Pancreas (tissue), 10 donors: Measurements from ENCODE around the gene HAO2. TPM values are rescaled to one million over a fixed set of nuclear protein-coding genes. Genes with fewer than 3 reads are reported as not detected.

ENCODE experiments used
- ATAC-seq, 4 donors: fragments of 200-7000 bp; cut with Tn5 transposase; one replicate each; pipeline versions ENCODE4 v1.8.0 to v1.9.1; 2020; ENCODE audit warnings: mild to moderate bottlenecking in 4 of 4, moderate library complexity in 4 of 4
- DNase-seq, 6 donors: peaks; one replicate each; pipeline ENCODE4 v3.0.0-alpha.2; 2020
- FAIRE-seq: peaks from 2 replicates; lab custom pipeline; 2012; peaks lifted over from hg19 to GRCh38; lab: Jason Lieb, UNC
- H3K27ac ChIP-seq, 4 donors: fragments of 200-600 bp; sonication (generic); 1 replicate in 3 of 4; 2 replicates in 1 of 4; pipeline versions ENCODE4 v1.5.0 to v1.8.0; 2020
- H3K27me3 ChIP-seq, 4 donors: fragments of 200-600 bp; one replicate each; pipeline ENCODE4 v1.8.0; 2021
- H3K36me3 ChIP-seq, 3 donors: fragments of 200-600 bp; sonication (generic) in 1 of 3; one replicate each; pipeline versions ENCODE4 v1.5.0 to v1.8.0; 2020 to 2021
- H3K4me1 ChIP-seq, 3 donors: fragments of 200-600 bp; one replicate each; pipeline ENCODE4 v1.8.0; 2021
- H3K4me3 ChIP-seq, 4 donors: fragments of 200-600 bp; sonication (generic) in 2 of 4; one replicate each; pipeline versions ENCODE4 v1.5.0 to v1.8.0; 2020 to 2021
- H3K9me3 ChIP-seq, 4 donors: fragments of 200-600 bp; one replicate each; pipeline ENCODE4 v1.8.0; 2021
- whole genome bisulfite sequencing, 2 donors: extraction: QIAGEN DNeasy Blood & Tissue Kit; methylation state at CpG; one replicate each; pipeline ENCODE4 v1.1.7; 2013; 5-methylcytosine and 5-hydroxymethylcytosine counted together
- intact Hi-C, 3 donors: fragments of 100-400 bp; cut with DNase I; formaldehyde crosslinking; loops; one replicate each; pipeline versions ENCODE4 v1.11.1 to v1.14.2; 2022
- polyA plus RNA-seq, 2 donors: library from polyadenylated mRNA; stranded (reverse); fragments of 200-250 nt; gene quantifications; one replicate each; pipeline ENCODE4 v1.2.3, GENCODE V29; 2013
- total RNA-seq, 6 donors: library from RNA; stranded (reverse); fragmentation: NEBNext Ultra II Directional in 4 of 6; extraction: Animal tissue kit (Norgen Biotek cat#: 25700) in 4 of 6; gene quantifications; one replicate each; pipeline versions ENCODE4 v1.2.1 to v1.2.4, GENCODE V29; 2021 to 2023
- TF ChIP-seq, protein P1 (sequence below), 4 donors: fragments of 200-600 bp; sonication (generic) in 3 of 4; IDR thresholded peaks; one replicate each; pipeline versions ENCODE4 v1.5.0 to v1.8.0; 2021; ENCODE audit warnings: antibody characterized with exemption in 4 of 4
- donor health status: healthy with polysubstance abuse.
- donor health status: DM: no; HTN: no; CAD: no; lungs with moderate emphysema.
- donor health status: DM: no; HTN: no; CAD: no.
- donor health status: control.
- donor health status: control.
- donor health status: Bipolar disorder and iron deficiency.
- donor health status: DM: yes; HTN: yes; CAD: no.
- donor health status: DM: no; HTN: no; CAD: no.
- donor health status: DM: no; HTN: no; CAD: no.
- donor health status: DM: yes; HTN: yes; CAD: no.

Gene HAO2
- total and polyA plus RNA-seq, 8 donors = not detected

DNA sequence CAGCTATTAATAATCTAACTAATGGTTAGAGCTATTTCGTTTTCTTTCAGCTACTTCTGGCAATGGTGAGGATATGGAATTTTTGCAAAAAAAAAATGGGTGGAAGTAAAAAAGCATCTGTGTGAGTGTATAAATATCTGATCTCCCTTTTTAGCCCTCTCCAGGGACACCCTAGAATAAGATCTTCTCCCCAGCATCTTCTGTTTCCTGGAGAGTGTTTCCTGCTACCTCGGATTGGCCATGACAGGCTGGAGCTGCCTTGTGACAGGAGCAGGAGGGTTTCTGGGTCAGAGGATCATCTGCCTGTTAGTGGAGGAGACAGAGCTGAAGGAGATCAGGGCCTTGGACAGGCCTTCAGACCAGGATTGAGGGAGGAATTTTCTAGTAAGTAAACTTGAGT lies 70.2 kb downstream of the HAO2 start:
- Histone ChIP-seq H3K9me3 (no peaks in the 10 kb centered on the region), H3K27me3 (no peaks in the 10 kb centered on the region), H3K4me3 (no peak overlapping the region), H3K36me3 (no peaks in the 10 kb centered on the region), H3K27ac (no peak overlapping the region), H3K4me1 (no peaks in the 10 kb centered on the region)
- TF ChIP-seq, protein P1, sequence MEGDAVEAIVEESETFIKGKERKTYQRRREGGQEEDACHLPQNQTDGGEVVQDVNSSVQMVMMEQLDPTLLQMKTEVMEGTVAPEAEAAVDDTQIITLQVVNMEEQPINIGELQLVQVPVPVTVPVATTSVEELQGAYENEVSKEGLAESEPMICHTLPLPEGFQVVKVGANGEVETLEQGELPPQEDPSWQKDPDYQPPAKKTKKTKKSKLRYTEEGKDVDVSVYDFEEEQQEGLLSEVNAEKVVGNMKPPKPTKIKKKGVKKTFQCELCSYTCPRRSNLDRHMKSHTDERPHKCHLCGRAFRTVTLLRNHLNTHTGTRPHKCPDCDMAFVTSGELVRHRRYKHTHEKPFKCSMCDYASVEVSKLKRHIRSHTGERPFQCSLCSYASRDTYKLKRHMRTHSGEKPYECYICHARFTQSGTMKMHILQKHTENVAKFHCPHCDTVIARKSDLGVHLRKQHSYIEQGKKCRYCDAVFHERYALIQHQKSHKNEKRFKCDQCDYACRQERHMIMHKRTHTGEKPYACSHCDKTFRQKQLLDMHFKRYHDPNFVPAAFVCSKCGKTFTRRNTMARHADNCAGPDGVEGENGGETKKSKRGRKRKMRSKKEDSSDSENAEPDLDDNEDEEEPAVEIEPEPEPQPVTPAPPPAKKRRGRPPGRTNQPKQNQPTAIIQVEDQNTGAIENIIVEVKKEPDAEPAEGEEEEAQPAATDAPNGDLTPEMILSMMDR (IDR thresholded peaks at IDR 0.05) = no peak
- DNase-seq (no peak), FAIRE-seq (no peak), ATAC-seq (no peak)
- intact Hi-C loops = no loop called here
- 55 to 66% methylated on average over 2 of the region's 2 CpGs for WGBS, 2 donors

DNA sequence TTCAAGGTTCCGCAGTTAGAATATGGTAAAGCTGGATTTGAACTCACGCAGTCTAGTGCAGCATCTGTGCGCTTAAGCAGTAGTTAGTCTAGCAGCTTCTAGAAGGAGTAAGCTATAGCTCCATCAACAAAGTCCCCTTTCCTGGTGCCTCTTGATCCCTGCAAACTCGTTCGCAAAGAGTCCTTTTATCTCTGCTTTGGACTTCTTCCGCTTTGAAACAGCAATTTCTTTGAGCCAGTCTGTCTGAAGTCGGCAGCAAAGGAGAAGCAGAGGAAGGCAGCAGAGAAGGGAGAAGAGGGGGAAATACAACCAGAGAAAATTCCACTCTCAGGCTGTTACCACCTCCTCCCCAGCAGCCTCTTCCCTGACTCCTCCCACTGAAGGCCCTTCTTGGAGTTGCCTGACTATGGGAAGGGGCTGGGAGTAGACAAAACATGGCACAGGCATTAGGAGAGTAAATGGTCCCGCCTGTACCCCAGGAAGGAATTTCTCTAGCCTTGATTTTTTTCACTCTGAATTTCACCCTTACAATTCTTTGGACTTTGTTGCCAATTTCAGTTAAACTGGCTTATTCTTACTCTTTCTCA lies 72.2 kb downstream of the HAO2 start:
- ATAC-seq (no peak), DNase-seq (no peak), FAIRE-seq (no peak)
- Histone ChIP-seq H3K4me1 (no peaks in the 10 kb centered on the region), H3K36me3 (no peaks in the 10 kb centered on the region), H3K4me3 (no peak overlapping the region), H3K9me3 (no peaks in the 10 kb centered on the region), H3K27me3 (no peaks in the 10 kb centered on the region), H3K27ac (no peak overlapping the region)
- 71 to 72% methylated on average over 8 of the region's 8 CpGs for WGBS, 2 donors
- TF ChIP-seq, protein P1 (IDR thresholded peaks at IDR 0.05) = no peak
- intact Hi-C loops = no loop called here

DNA sequence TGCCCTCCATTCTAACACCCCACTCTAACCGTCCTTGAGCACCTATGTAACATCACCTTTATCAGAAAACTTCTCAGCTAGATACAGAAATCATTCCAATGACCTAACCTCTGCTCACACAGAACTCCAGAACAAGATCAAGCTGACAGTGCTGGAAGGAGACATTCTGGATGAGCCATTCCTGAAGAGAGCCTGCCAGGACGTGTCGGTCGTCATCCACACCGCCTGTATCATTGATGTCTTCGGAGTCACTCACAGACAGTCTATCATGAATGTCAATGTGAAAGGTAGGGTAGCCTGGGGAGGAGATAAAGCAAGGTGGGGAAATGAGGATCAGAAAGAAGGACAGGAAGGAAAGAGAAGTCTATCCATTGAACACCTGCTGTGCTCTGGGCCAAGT lies 74.2 kb downstream of the HAO2 start:
- TF ChIP-seq, protein P1 (IDR thresholded peaks at IDR 0.05) = no peak
- no peak overlapping the region for H3K4me3 ChIP-seq
- 43 to 49% methylated on average over 6 of the region's 6 CpGs for WGBS, 2 donors
- ATAC-seq = no peak
- DNase-seq = no peak
- no peak for FAIRE-seq
- H3K4me1 ChIP-seq = no peaks in the 10 kb centered on the region
- H3K27ac ChIP-seq = no peak overlapping the region
- intact Hi-C loops = no loop called here
- H3K36me3 ChIP-seq = no peaks in the 10 kb centered on the region
- H3K9me3 ChIP-seq = no peaks in the 10 kb centered on the region
- H3K27me3 ChIP-seq = no peaks in the 10 kb centered on the region

Other genes starting within 250 kb of the HAO2 start
- gene WARS2, start 228.1 kb upstream of the HAO2 start, total RNA-seq = 10 to 100 TPM in 3 of 6 donors, 1 to 10 TPM in 3; 8.0 to 14.0 (median 11.4) TPM
- gene WARS2, start 228.1 kb upstream of the HAO2 start, polyA plus RNA-seq = 1 to 10 TPM; 3.4 to 3.6 TPM
- gene HSD3B2, start 46.4 kb downstream of the HAO2 start, total RNA-seq = 1 to 10 TPM in 1 of 6 donors, not detected in 5; 1.4 TPM
- not detected for gene HSD3B2, start 46.4 kb downstream of the HAO2 start, polyA plus RNA-seq
- not detected for gene HSD3B1, start 138.4 kb downstream of the HAO2 start, total RNA-seq
- gene HSD3B1, start 138.4 kb downstream of the HAO2 start, polyA plus RNA-seq = not detected